Brain microvascular endothelial cell (primary cell): ENCODE results near the gene CNDP2.

Experiments used
- DNase-seq: peaks from one replicate; pipeline ENCODE4 v3.0.0-alpha.2; 2020
- H3K27ac ChIP-seq: fragments of 250-450 bp; sonication (Bioruptor Pico); 2 replicates; pipeline ENCODE4 v1.5.1; 2020; ENCODE audit warnings: mild to moderate bottlenecking, moderate library complexity
- H3K27me3 ChIP-seq: fragments of 250-450 bp; sonication (Bioruptor Pico); replicated peaks from 2 replicates; pipeline ENCODE4 v1.5.1; 2020; ENCODE audit warnings: mild to moderate bottlenecking
- H3K36me3 ChIP-seq: fragments of 250-450 bp; sonication (Bioruptor Pico); replicated peaks from 2 replicates; pipeline ENCODE4 v1.5.1; 2020; ENCODE audit warnings: mild to moderate bottlenecking
- H3K4me3 ChIP-seq: 2 replicates; pipeline ENCODE4 v1.5.1; 2011; ENCODE audit warnings: low read depth, mild to moderate bottlenecking, control low read depth, low read length, moderate library complexity
- in situ Hi-C: cut with HindIII; loops from 2 replicates; pipeline ENCODE4 v1.10.0; 2017; ENCODE audit warnings: low sequenced_read_pairs, low pct_ligation_motif_present
- TF ChIP-seq, protein P1 (sequence below): IDR thresholded peaks from 2 replicates; pipeline ENCODE4 v1.5.1; 2011; ENCODE audit warnings: low read depth, mild to moderate bottlenecking, moderate library complexity, low read length, control low read depth, inconsistent platforms; ENCODE audit errors: missing control alignments

CNDP2 gene

DNA sequence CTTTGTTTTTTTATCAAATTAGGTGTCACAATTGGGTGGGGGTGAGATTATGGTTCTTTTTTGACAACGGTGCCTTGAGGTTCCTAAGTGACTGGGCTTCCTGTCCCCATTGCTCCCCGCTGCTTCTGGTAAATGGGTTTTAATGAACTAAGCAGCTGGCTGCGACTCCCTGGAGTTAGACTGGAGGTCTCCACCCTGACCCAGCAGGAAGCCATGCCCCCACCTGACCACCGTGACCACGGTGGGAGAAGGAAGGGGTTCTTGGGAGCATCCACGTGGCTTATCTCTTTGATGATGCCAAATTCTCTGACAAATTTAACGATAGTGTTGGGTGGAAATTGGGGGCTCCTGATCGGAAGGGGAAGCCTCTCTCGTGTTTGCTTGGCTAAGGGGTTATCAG, 12.2 kb downstream of the CNDP2 start:
- TF ChIP-seq, protein P1, sequence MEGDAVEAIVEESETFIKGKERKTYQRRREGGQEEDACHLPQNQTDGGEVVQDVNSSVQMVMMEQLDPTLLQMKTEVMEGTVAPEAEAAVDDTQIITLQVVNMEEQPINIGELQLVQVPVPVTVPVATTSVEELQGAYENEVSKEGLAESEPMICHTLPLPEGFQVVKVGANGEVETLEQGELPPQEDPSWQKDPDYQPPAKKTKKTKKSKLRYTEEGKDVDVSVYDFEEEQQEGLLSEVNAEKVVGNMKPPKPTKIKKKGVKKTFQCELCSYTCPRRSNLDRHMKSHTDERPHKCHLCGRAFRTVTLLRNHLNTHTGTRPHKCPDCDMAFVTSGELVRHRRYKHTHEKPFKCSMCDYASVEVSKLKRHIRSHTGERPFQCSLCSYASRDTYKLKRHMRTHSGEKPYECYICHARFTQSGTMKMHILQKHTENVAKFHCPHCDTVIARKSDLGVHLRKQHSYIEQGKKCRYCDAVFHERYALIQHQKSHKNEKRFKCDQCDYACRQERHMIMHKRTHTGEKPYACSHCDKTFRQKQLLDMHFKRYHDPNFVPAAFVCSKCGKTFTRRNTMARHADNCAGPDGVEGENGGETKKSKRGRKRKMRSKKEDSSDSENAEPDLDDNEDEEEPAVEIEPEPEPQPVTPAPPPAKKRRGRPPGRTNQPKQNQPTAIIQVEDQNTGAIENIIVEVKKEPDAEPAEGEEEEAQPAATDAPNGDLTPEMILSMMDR: no peak
- Histone ChIP-seq H3K27ac (no peak overlapping the region), H3K27me3 (no peaks in the 10 kb centered on the region), H3K4me3 (no peak overlapping the region), H3K36me3 (peaks cover 59% of the 10 kb centered on the region)
- in situ Hi-C loops: no loop called here
- DNase-seq: no peak

DNA sequence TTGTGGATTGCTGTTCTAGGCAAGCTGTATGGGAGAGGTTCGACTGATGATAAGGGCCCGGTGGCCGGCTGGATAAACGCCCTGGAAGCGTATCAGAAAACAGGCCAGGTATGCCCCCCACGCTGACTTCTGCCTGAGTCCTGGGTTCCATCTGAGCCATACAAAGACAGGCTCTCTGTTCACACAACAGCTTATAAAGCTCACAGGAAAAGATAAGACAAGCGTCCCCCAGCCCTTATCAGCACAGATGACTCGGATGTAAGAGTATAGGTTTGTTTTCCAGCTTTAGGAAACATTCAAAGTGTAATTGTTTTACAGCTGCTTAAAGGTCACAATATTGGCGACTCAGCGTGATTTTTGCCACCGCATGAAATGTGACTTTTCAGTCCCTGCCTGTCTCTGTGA, 12.7 kb downstream of the CNDP2 start:
- peaks cover 62% of the 10 kb centered on the region for H3K36me3 ChIP-seq
- DNase-seq: no peak
- no peak overlapping the region for H3K27ac ChIP-seq
- TF ChIP-seq, protein P1: no peak
- H3K4me3 ChIP-seq: no peak overlapping the region
- H3K27me3 ChIP-seq: no peaks in the 10 kb centered on the region
- in situ Hi-C loops: no loop called here

DNA sequence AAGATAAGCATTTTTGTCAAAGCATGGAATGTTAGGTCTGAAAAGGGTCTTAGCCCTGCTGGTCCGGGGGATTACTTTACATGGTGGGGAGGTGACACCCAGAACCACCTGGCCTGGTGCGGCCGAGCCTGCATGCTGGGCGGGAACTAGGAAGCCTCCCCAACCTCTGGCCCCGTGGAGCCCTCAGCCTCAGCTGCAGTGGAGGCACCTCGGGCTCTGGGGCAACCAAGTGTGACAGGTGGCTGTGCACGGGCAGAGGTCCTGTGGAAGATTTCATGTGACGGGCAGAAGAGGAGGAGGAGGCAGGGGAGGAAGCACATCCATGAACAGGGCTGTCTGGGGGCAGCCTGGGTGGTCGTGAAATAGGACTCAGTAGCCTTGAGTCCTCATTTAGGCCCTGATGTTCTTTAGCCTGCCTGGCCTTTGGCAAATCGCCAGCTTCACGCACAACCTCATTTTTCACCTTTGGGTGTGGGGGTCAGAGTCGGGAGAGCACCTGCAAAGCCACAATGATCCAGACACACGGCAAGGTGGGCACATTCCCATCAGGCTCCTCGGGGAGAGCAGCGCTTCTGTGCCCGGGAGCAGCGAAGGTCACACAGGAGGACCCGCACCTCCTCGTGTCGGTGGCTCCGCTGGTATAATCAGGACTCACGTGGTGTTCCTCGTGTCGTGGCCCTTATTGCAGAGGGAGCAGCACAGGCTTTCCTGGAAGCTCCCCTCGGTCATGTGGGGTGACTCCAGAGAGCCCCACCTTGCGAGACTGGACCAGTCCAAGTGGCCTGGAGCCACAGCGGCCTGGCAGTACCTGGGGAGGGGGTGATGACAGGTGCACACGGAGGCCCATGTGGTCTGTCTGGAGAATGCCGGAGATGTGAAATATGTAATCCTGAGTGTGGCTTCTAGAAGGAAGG, 13.9 kb downstream of the CNDP2 start:
- DNase-seq: no peak
- H3K27ac ChIP-seq: no peak overlapping the region
- TF ChIP-seq, protein P1: no peak
- no peaks in the 10 kb centered on the region for H3K27me3 ChIP-seq
- H3K36me3 ChIP-seq: peaks cover 60% of the 10 kb centered on the region
- H3K4me3 ChIP-seq: no peak overlapping the region
- in situ Hi-C loops: no loop called here

DNA sequence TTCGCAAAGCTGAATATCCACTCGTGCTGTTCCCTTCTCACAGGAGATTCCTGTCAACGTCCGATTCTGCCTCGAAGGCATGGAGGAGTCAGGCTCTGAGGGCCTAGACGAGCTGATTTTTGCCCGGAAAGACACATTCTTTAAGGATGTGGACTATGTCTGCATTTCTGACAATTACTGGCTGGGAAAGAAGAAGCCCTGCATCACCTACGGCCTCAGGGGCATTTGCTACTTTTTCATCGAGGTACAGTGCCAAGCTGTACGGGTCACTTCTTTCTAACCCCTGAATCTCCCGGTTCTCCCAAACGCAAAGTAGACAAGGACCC, 14.6 kb downstream of the CNDP2 start:
- H3K27me3 ChIP-seq: no peaks in the 10 kb centered on the region
- in situ Hi-C loops: no loop called here
- TF ChIP-seq, protein P1: no peak
- no peak for DNase-seq
- no peak overlapping the region for H3K27ac ChIP-seq
- no peak overlapping the region for H3K4me3 ChIP-seq
- H3K36me3 ChIP-seq: peaks cover 60% of the 10 kb centered on the region

DNA sequence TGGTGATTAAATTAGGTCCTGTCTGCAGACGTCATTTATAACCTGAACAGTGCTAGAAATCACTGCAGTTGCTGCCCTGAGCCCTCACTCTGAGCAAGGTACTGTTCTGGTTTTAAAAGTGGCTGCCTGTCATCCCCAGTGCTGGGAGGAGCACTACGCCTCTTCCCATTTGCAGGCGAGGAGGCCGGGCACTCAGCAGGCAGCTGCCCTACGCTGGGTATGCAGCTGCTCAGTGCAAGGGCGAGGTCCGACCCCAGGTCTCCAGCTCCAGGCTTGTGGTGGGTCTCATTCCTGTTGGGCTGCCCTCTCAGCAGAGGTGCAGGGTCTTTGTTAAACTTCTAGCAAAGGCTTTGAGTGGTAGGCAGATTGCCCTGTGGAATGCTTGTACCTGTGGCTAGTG, 15.7 kb downstream of the CNDP2 start:
- TF ChIP-seq, protein P1: no peak
- Histone ChIP-seq H3K27me3 (no peaks in the 10 kb centered on the region), H3K36me3 (peaks cover 58% of the 10 kb centered on the region), H3K4me3 (no peak overlapping the region), H3K27ac (no peak overlapping the region)
- no peak for DNase-seq
- in situ Hi-C loops: no loop called here
